COLO668 (cell line): ENCODE measurements around the gene ACAD8.
A peak's percentile ranks its signal among the peaks of the same experiment; 100 is the strongest.

Experiments
- DNase-seq: peaks from one replicate; lab custom pipeline; 2025; ENCODE audit not compliant: unreplicated experiment; lab: John Stamatoyannopoulos, UW

Gene ACAD8

DNA sequence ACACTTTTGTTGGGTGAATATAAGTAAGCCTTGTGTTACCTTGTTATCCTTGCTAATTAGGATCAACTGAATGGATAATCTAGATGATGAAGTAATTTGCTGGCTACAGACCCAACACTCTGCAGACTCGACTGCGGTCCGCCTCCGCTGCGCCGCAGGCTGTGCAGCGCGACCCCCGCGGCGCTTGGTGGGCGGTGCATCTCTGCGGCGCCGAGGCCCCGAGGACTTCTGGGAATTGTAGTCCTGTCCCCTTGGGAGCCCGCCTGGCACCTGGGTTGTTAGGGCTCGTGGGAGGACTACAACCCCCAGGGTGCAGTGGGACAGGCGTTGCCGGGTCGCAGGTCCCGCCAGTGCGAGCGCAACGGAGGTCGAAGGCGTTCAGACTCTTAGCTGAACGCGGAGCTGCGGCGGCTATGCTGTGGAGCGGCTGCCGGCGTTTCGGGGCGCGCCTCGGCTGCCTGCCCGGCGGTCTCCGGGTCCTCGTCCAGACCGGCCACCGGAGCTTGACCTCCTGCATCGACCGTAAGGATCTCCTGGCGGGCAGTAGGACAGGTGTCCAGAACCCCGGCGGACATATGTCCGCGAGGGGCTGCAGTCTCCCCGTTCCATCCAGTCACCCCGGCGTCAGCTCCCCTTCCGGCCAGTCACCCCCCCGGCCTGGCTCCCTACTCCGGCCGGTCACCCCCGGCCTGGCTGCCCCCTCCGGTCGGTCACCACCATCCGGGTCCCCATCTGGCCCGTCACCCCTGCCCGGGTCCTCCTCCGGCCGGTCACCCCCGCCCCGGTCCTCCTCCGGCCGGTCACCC is at the start of gene ACAD8, which contains the start of gene THYN1:
ACAD8 (plus strand) TSS at position 381 of the 806 bp plus-strand sequence; CDS start at position 414, 33 bp downstream.
THYN1 (minus strand) TSS at position 165 of the 806 bp plus-strand sequence. CDS start 470 bp downstream, outside the sequence.
- peak; percentile 96 for DNase-seq

DNA sequence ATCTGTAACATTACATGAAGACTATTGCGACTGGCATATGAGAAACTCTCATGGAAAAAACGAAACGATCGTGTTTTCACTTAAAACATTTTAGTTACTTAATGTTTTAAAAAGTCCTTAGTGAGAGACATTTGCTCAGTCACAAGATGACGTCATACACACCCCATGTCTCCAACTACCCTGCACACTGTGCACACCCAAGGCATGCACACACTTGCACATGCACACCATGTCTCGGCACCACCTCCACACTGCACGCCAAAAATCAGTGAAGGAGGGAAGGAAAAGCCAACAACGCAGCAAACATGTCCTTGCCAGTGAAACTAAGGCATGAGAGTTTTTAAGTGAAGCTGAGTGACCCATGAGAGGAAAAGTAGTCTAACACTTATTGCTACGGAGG is 47.6 kb upstream of the ACAD8 start:
- DNase-seq: no peak

DNA sequence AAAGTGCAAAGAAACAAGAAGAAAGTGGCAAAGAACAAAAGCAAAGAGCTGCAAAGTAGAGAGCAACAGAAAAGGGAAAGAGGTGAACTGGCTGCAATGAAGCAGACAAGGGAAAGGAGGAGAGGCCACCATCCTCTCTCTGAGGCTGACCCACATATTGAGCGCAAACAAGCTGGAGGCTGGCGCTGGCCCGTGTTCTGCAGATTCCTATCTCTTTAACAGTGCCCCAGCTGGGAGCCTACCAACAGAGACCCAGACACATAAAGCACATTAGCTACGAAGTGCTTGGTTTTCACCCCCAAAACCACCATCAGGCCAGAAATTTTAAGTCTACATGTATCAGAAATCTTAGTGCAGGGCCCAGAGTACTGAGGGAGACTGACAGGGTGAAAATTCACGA is 47.2 kb upstream of the ACAD8 start:
- no peak for DNase-seq

DNA sequence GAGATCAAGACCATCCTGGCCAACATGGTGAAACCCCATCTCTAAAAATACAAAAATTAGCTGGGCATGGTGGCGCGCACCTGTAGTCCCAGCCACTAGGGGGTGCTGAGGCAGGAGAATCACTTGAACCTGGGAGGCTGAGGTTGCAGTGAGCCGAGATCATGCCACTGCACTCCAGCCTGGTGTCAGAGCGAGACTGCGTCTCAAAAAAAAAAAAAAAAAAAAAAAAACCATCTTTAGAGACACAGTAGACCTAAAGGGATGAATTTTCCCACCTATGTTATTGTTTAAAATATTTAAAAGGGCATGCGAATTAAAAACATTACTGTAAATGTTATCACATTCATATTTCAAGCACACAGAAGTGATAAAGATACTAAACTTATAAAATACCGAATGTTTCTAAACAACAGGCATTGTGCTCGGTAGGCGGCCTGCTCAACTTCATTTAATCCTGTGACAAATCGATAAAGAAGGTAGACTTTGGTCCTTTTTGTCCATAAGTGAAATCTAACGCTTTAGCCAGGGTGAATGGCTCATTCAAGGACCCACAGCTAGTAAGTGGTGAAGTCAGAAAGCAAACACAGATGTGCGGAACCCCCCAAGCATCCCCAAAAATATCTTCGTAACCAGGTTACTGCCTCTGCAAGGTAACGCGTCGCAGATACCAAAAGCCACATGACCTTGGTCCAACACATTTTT is 45.7 kb upstream of the ACAD8 start:
- DNase-seq: peak; percentile 30

DNA sequence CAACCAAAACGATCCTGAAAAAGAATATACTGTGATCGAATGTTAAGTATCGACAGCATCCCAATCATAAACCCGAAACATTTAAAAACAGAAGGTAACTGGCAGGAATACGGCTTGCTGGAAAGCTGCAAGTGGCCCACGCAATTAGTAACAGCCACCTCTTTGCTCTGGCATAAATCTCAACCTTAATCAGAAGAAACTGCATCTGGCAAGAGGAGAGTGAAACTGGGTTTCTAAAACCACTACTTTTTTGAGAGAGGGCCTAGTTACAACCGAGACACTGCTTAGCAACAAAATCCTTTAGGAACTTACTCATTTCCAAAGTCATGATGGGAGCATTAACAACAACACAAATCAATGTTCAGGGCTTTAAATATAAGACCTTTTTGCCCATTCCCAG is 37.5 kb upstream of the ACAD8 start:
- no peak for DNase-seq

DNA sequence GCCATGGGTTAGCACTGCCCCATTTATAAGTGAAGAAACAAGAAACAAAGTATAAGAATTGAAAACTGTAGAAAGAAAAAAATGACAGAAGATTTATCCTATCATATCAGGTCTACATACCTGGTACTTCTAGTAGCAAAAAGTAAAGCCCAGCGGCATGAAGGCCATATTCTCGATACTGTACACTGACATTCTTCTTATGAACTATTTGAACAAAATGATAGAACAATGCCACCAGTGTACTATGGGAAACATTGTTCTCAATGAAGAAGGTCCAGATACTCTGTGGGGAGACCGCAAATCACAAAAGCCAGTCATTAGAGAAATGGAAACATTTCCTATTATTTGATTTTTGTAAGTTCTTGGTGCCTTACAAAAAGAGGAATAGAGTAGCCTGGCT is 36.6 kb upstream of the ACAD8 start:
- no peak for DNase-seq

DNA sequence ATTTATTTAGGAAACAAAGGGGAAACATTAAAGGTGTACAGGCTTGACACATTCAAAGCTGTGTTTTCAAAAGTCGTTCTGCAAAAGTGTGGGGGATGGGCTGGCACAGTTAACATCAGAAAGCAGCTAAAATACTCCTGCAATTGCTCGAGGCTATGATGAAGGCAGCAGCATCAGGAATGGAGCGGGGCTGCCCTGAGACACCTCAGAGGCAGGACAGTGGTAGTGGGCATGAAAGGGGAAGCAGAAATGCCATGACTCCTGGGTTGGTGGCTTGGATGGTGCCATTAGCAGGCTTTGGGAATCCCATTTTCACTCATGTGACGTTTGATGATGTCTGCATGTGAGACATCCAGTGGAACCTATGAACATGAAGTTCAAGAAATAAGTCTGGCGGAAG is 30.2 kb upstream of the ACAD8 start:
- DNase-seq: peak; percentile 4

DNA sequence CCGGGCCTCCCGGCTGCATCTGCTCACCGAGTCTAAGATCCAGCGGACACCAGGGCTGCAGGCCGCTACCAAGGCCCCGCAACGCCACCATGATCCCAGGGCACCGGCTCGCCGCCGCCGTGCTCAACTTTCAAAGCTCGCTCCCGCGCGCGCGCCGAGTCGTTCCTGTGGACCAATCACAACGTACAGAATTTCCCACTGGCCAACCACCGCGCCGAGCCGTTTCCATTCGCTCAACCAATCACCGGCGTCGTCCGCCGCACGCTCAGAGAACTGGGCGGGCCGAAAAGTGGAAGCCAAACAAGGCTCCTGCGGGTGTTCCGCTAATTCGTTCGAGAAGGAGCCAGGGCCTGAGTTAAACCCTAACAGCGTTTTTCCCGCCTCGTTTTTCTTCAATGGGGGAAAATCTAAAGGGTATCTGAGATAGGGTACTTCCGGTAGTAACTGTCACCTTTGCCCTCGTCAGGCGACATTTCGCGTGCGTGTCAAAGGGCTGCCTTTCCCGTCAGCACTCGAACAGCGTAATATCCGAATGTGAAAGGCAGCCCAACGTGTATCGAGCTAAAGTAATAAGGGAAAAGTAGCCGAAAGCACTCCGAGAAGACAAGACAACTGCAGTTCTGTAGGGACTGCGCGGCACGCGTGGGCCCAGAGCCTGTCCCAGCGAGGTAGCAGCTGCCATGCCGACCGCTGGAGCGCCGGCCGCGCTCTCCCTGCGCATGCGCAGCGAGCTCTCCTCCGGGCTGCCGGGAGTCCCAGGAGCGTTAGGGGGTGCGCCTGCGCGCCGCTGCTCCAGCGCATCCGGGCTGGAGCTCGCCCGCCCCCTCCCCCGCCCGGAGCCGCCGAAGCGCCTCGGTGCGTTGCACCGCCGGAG is 29.3 kb upstream of the ACAD8 start, which contains the start of the genes NCAPD3 and VPS26B:
NCAPD3 (minus strand) TSS at position 132 of the 874 bp plus-strand sequence; CDS start at position 91, 41 bp downstream.
VPS26B (plus strand) TSS at position 836 of the 874 bp plus-strand sequence. CDS start 452 bp downstream, outside the sequence.
- peak; percentile 97 for DNase-seq

DNA sequence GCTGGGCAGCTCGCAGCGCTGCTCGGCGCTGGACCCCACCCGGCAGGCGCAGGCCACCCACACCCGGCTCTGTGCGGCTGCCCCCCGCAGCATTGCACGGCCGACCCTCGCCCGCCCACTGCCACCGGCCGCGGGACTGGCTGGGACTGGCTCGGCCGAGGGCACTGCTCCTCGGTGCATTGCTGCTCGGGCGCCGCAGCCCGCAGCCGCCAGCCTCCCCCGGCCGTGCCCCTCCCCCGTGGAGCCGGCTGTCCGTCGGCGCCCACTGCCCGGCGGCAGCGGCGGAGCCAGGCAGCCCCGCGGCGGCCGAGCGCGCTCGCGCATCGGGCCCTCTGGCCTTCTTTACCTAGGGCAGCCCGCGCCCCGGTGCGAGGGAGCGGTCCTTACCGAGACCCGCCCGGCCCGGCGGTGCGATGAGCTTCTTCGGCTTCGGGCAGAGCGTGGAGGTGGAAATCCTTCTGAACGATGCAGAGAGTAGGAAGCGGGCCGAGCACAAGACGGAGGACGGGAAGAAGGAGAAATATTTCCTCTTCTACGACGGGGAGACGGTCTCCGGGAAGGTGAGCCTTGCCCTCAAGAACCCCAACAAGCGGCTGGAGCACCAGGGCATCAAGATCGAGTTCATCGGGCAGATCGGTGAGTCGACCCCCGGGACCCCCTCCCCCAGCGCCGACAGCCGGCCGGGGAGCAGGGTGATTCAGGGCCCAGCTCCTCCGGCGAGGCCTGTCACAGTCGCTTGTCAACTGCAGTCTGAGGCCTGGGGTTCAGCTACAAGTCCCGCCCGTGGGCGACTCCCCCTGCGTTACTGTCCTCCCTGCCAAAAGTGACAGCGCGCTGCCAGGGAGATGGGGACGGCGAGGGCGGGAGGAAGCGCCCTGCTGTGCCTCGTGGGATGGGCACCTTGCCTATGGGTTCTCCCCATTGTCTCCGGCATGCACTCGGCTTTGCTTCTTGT is 28.4 kb upstream of the ACAD8 start:
- peak; percentile 70 for DNase-seq

DNA sequence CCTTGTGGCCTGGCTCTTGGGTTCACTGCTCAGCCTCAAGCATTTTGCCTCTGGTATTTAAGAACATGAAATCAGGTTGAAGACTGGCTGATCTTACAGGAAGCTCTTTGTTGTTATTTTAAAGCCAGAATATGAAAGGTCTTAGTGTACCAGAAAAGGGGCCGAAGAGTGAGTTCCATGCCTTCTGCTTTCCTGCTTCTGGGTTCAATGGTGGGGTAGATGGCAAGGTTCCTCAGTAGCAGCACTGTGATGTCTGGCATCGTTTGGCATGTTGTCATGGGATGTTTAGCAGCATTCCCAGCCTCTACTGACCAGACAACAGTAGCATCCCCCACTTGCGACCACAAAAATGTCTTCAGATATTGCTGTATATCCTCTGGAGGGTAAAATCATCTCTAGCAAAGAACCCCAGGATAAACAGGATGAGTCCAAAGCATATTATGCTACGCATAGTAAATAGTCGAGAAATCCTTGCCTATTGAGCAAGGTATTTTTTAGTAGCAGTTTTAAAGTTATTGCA is 26.5 kb upstream of the ACAD8 start:
- no peak for DNase-seq

DNA sequence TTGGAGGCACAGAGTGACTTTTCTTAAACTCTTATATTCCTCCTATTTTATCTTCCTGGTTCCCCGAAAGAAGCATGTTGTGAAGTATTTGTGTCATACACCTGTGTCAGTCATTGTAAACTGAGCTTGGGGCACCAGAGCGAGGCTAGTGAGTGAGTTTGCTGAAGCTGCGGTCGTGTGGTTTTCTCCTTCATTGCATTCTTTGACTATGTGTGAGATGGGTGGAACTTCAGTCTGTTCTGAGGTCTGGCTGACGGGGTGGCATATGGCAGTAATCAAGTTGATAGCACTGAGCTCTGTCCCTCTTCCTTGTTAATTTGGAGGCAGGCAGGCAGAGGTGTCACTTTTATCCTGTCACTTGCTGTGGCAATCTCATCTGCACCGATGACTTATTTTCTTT is 24.7 kb upstream of the ACAD8 start:
- DNase-seq: no peak

DNA sequence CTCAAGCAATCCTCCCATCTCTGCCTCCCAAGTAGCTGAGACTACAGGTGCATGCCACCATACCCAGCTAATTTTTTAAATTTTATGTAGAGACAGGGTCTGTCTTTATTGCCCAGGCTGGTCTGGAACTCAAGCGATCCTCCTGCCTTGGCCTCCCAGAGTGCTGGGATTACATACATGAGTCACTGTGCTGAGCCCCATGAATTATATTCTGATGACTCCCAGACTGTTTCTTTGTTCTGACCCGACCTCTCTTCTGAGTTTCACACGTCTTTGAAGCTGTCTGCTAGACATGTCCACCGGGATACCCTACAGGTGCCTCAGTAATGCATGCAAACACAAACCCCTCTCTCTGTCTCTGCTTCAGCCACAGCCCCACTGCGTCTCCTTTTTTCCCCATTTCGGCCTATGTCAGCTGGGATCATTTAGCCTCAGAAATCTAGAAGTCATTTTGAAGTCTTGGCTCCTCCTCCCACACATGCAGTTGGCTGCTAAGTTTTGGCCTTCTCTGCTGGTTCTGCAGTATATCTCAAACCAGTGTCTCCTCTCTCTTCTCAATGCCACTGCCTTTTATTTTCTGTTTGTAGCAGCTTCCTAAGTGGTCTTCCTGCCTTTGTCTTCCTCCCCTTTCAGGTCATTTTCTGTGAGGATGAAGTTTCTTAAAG is 24.1 kb upstream of the ACAD8 start:
- no peak for DNase-seq

DNA sequence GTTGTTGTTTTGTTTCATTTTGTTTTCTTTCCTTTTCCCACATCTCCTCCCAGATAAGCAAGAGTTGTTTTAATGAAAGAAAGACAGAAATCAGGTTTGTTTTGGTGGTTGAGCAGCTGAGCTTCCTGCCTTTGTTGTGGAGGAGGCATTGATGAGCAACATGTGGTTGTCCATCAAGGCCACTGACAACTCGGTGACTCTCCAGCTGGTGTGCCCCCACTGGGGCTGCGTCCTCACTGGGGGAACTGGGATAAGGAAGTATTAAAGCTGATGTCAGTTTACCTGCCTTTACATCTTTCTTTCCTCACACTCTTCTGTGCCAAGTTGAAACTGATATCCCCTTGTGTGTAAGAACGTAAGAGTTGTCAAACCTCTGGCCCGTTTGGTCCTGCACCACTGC is 23.0 kb upstream of the ACAD8 start:
- no peak for DNase-seq

DNA sequence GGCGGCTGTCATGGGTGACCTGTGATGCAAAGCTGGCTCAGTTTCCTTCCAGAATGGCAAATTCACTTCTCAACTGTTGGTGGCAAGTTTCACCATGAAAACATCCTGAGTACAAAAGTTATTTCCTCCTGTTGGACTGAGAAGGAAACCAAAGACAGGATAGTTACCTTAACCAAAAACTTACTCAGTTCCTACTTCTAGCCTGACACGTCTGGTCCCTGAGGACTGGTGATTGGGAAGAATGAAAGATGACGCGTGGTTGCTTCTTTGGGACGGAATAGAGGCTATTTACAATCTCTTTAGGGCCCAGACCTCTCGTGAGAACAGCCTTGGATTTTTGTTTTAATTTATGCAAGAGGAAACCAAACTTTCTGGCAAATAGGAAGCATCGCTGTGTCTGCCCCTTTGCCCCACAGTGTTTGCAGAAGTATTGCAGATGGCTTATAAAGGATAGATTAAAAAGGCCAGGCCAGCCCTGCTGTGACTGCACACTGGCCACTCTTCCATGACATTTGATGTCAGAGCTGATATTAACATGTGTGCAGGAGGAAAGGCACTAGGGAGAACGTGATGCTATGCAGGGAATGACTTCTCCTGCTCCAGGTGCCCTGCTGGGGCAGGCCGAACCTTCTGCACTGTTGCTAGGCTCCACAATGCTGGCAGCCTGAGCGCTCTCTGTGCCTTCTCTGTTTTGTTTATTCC is 21.3 kb upstream of the ACAD8 start:
- DNase-seq: no peak

DNA sequence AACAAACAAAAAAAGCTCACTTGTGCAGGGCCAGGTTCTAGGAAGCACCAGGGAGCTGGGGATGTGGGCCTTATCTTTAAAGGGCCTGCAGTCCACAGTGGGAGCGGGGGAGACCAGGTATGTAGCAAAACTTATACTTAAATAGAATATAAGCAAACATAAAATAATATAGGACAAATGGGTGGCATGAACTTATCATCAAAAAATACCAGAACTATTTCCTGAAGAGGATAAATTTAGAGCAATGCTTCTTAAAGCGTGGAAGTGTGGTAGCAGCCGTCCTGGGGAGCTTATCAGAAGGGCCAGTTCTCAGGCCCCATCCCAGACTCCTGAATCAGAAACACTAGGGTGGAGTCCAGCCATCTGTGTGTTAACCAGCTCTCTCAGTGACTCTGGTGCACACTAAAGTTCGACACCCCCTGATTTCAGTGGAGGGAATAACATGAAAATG is 19.6 kb upstream of the ACAD8 start:
- DNase-seq: no peak

DNA sequence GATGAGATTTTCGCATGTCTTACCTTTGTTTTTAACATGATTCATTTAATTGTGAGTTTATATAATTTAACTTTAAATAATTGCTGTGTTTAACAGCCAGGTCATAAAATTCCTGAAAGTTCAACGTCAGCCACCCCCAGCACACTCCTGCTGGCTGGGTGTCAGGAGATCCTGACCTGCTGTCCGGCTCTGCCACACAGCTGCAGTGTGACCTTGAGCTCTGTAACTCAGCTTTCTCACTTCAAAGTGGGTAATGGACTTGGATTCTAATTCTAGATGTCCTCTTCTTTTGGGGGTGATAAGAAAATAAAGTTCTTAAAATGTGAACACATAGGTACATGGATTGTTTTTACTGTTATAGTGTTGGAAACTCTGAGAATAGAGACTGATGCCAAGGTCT is 18.0 kb upstream of the ACAD8 start:
- DNase-seq: no peak

DNA sequence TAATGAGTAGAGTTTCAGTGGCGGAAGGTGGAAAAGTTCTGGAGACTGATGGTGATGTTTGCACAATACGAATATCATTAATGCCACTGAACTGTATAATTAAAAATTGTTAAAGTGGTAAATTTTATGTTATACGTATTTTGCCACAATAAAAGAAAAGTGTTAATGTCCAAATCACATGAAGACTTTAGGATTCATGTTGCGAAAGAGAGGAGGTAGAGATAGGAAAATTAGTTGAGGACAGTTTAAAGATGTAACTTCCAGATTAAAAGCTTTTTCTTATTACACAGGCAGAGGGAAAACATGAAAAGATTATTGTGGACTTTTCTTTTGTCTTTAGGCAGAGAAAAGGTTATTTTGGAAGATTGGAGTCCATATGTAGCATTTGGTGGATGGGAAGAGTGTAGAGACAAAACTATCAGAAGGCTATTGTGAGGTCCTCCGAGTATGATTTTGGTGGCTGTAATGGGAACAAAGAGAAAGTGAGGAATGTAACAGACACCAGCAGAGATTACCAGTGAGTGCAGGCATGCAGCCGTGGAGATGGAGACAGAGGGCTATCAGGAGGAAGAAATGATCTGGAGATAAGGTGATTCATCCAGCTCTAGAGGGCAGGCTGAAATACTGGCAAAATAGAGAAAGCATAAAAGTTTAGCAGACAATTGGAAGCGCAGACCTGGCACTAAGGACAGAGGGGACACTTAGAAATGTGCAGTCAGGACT is 16.4 kb upstream of the ACAD8 start:
- no peak for DNase-seq

DNA sequence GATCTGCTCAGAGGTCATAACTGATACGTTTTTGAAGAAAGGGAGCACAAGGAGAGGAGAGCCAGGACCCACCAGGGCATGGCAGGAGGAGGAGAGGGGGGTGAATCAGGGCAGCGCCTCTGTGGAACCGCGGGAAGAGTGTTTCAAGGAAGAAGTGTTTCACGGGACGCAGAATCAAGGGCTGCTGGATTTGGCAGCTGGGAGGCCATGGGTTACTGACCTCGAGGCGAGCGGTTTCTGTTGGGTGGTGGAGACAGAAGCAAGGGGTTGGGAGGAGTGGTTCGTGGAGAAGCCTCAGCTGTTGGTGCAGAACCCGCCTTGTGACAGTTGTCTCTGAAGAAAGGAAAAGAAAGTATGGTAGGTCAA is 15.8 kb upstream of the ACAD8 start:
- DNase-seq: no peak
